ENCODE measurements around the gene NUDC. TPM values are rescaled to one million over a fixed set of nuclear protein-coding genes. Genes with fewer than 3 reads are reported as not detected.

Gene NUDC
- polyA plus RNA-seq, 1 donor, result 67.8 TPM

DNA sequence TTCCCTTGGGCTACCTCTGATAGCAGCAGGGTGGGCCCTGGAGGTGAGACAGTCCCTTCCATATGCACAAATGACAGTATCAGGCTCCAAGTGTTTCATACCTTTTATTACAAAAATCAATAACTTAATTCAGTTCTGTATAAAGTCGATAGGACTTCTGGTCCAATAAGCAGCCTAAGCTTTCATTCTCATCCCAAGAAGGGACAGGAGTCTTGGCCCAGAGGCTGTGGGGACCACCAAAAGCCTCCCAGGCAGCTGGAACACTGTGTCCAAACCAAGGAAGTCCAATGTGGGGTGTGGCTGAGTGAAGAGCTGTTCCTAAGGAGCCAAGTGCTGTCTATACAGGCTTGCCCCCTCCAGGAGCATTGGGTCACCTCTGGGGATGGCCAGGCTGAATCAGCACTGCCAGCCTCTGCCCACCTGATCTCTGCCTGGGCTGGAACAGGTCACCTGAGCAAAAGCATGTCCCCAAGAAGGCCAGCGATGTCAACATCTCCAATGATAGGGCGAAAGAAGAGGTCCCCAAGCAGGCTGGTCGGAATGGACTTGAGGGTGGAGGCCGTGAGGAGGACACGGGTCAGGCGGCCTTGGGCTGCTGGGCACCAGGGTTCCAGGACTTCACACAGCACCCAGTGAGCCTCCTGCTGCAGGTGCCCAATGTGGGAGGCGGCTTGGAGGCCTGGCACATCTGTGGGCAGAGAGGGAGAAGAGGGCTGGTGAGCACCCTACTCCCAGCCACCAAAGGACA lies 10.0 kb upstream of the NUDC start:
- Histone ChIP-seq H3K4me3 (ENCODE audit: low read length) (peak overlapping the region; percentile 79), H3K36me3 (ENCODE audit: control insufficient read depth, insufficient read depth, low read length) (peaks cover 19% of the 10 kb centered on the region), H3K4me1 (ENCODE audit: control insufficient read depth, insufficient read depth, low read length) (peaks cover 23% of the 10 kb centered on the region), H3K27ac (ENCODE audit: low read length) (peak overlapping the region; percentile 95), H3K9me3 (ENCODE audit: control insufficient read depth, low read depth, low read length) (no peaks in the 10 kb centered on the region), H3K27me3 (ENCODE audit: control insufficient read depth, insufficient read depth, low read length) (no peaks in the 10 kb centered on the region)
- WGBS (ENCODE audit: insufficient coverage, low lambda C conversion rate), result no CpG with 5 or more reads among the region's 8 CpGs
- DNase-seq, result no peak

DNA sequence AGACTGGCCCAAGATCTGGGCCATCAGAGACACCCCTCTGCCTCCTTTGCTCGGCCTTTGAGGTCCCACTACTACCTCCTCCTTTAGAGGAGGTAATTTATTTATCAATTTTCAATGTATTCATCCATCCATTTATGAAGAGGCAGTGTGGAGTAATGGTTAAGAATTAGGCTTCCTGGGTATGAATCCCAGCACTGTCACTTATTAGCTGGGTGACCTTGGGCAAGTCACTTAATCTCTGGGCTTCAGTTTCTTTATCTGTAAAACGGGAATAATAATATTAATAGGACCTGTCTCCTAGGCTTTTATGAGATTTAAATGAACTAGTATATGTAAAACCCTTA lies 9.4 kb upstream of the NUDC start:
- Histone ChIP-seq H3K27me3 (ENCODE audit: control insufficient read depth, insufficient read depth, low read length) (no peaks in the 10 kb centered on the region), H3K27ac (ENCODE audit: low read length) (peak overlapping the region; percentile 95), H3K4me3 (ENCODE audit: low read length) (peak overlapping the region; percentile 79), H3K4me1 (ENCODE audit: control insufficient read depth, insufficient read depth, low read length) (peaks cover 20% of the 10 kb centered on the region), H3K9me3 (ENCODE audit: control insufficient read depth, low read depth, low read length) (no peaks in the 10 kb centered on the region), H3K36me3 (ENCODE audit: control insufficient read depth, insufficient read depth, low read length) (peaks cover 19% of the 10 kb centered on the region)
- WGBS (ENCODE audit: insufficient coverage, low lambda C conversion rate), result 0% methylated on average over 1 of the region's 2 CpGs
- DNase-seq, result no peak

DNA sequence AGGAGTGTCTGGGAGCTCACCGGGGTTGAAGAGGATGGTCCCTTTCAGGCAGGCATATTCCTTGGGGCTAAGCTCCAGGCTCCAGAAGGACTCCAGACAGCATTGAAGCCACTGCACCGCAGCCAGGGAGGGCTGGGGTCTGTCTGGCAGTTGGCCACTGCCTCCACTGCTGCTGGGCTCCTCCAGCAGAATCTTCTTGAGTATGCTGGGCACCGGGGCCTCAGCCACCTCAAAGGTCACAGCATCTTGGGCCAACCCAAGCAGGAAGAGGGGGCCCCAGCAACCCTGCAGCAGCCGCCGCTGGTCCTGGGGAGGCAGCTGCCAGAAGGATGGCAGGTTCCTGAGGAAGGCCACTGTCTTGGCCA lies 8.2 kb upstream of the NUDC start:
- Histone ChIP-seq H3K27ac (ENCODE audit: low read length) (peak overlapping the region; percentile 95), H3K4me3 (ENCODE audit: low read length) (peak overlapping the region; percentile 79)
- WGBS (ENCODE audit: insufficient coverage, low lambda C conversion rate), result no CpG with 5 or more reads among the region's 5 CpGs

GRCh38 chr1:26913754-26914619 lies 7.6 kb upstream of the NUDC start, which contains the start of gene NR0B2:
TSS of gene NR0B2 (minus strand) at chr1:26913975. CDS start at chr1:26913940, 35 bp downstream.
- peak; percentile 98 to 99 for DNase-seq
- H3K4me1 ChIP-seq (ENCODE audit: control insufficient read depth, insufficient read depth, low read length), result peaks cover 20% of the 10 kb centered on the region
- H3K36me3 ChIP-seq (ENCODE audit: control insufficient read depth, insufficient read depth, low read length), result peaks cover 19% of the 10 kb centered on the region
- H3K9me3 ChIP-seq (ENCODE audit: control insufficient read depth, low read depth, low read length), result no peaks in the 10 kb centered on the region
- H3K4me3 ChIP-seq (ENCODE audit: low read length), result peak within 1 kb of the TSS; percentile 79
- H3K27ac ChIP-seq (ENCODE audit: low read length), result peak within 1 kb of the TSS; percentile 95
- H3K27me3 ChIP-seq (ENCODE audit: control insufficient read depth, insufficient read depth, low read length), result no peaks in the 10 kb centered on the region
- WGBS (ENCODE audit: insufficient coverage, low lambda C conversion rate), result no CpG with 5 or more reads among the region's 16 CpGs

More for the DNA sequence above, 8.2 kb upstream of the NUDC start:
- H3K9me3 ChIP-seq (ENCODE audit: control insufficient read depth, low read depth, low read length), result no peaks in the 10 kb centered on the region
- no peak for DNase-seq
- no peaks in the 10 kb centered on the region for H3K27me3 ChIP-seq (ENCODE audit: control insufficient read depth, insufficient read depth, low read length)
- peaks cover 19% of the 10 kb centered on the region for H3K36me3 ChIP-seq (ENCODE audit: control insufficient read depth, insufficient read depth, low read length)
- H3K4me1 ChIP-seq (ENCODE audit: control insufficient read depth, insufficient read depth, low read length), result peaks cover 20% of the 10 kb centered on the region

GRCh38 chr1:26915204-26915842 lies 6.2 kb upstream of the NUDC start:
- Histone ChIP-seq H3K4me1 (ENCODE audit: control insufficient read depth, insufficient read depth, low read length) (peaks cover 20% of the 10 kb centered on the region), H3K27me3 (ENCODE audit: control insufficient read depth, insufficient read depth, low read length) (no peaks in the 10 kb centered on the region), H3K36me3 (ENCODE audit: control insufficient read depth, insufficient read depth, low read length) (peaks cover 16% of the 10 kb centered on the region), H3K9me3 (ENCODE audit: control insufficient read depth, low read depth, low read length) (no peaks in the 10 kb centered on the region), H3K27ac (ENCODE audit: low read length) (peak overlapping the region; percentile 80), H3K4me3 (ENCODE audit: low read length) (no peak overlapping the region)
- DNase-seq, result peak in 1 of 2 donors; percentile 64
- no CpG with 5 or more reads among the region's 5 CpGs for WGBS (ENCODE audit: insufficient coverage, low lambda C conversion rate)

- no peak for DNase-seq
- Histone ChIP-seq H3K4me3 (ENCODE audit: low read length) (peak overlapping the region; percentile 86), H3K9me3 (ENCODE audit: control insufficient read depth, low read depth, low read length) (no peaks in the 10 kb centered on the region), H3K27me3 (ENCODE audit: control insufficient read depth, insufficient read depth, low read length) (no peaks in the 10 kb centered on the region), H3K4me1 (ENCODE audit: control insufficient read depth, insufficient read depth, low read length) (peaks cover 12% of the 10 kb centered on the region), H3K27ac (ENCODE audit: low read length) (peak overlapping the region; percentile 36), H3K36me3 (ENCODE audit: control insufficient read depth, insufficient read depth, low read length) (peaks cover 17% of the 10 kb centered on the region)
- WGBS (ENCODE audit: insufficient coverage, low lambda C conversion rate), result no CpG with 5 or more reads among the region's 7 CpGs
Measured at GRCh38 chr1:26921126-26921539, 410 bp upstream of the NUDC start.

DNA sequence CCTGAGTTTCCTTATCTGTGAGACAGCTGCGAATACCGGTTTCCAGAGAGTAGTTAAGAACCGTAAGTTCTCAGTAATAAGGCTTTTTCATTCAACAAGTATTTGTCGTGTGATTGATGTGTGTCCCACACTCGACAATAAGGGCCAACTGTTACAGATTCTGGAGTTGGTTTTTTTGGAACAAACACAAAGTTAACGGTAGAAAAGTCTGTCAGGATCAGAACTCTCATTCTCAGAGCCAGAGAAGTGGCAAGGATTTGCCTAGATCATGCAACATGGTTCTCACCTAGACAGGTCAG lies 837 bp downstream of the NUDC start:
- H3K9me3 ChIP-seq (ENCODE audit: control insufficient read depth, low read depth, low read length), result no peaks in the 10 kb centered on the region
- H3K4me3 ChIP-seq (ENCODE audit: low read length), result peak overlapping the region; percentile 86
- peak overlapping the region; percentile 66 for H3K27ac ChIP-seq (ENCODE audit: low read length)
- WGBS (ENCODE audit: insufficient coverage, low lambda C conversion rate), result no CpG with 5 or more reads among the region's 6 CpGs
- peaks cover 28% of the 10 kb centered on the region for H3K36me3 ChIP-seq (ENCODE audit: control insufficient read depth, insufficient read depth, low read length)
- H3K27me3 ChIP-seq (ENCODE audit: control insufficient read depth, insufficient read depth, low read length), result no peaks in the 10 kb centered on the region
- DNase-seq, result peak in 1 of 2 donors; percentile 41
- H3K4me1 ChIP-seq (ENCODE audit: control insufficient read depth, insufficient read depth, low read length), result peaks cover 12% of the 10 kb centered on the region

DNA sequence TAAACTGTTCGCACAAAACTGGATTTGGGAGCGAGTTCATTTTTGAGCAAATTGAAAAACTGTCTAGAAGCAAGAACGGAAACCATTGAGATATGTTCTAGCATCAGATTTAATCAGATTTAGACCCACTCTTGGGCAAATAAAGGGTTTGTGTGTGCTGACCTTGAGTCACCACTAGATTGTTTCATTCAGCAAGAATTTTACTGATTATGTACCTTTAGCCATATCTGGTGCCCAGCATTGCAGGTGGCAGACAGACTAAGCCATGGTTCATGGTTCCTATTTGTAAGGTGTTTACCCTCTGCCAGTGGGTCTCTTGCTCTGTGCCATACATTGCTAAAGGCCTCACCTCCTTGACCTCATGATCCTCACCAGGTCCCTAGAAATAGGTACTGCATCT lies 1.4 kb downstream of the NUDC start:
- 100% methylated on average over 1 of the region's 3 CpGs for WGBS (ENCODE audit: insufficient coverage, low lambda C conversion rate)
- Histone ChIP-seq H3K27ac (ENCODE audit: low read length) (no peak overlapping the region), H3K27me3 (ENCODE audit: control insufficient read depth, insufficient read depth, low read length) (no peaks in the 10 kb centered on the region), H3K9me3 (ENCODE audit: control insufficient read depth, low read depth, low read length) (no peaks in the 10 kb centered on the region), H3K36me3 (ENCODE audit: control insufficient read depth, insufficient read depth, low read length) (peaks cover 32% of the 10 kb centered on the region), H3K4me1 (ENCODE audit: control insufficient read depth, insufficient read depth, low read length) (peaks cover 12% of the 10 kb centered on the region), H3K4me3 (ENCODE audit: low read length) (peak overlapping the region; percentile 86)
- no peak for DNase-seq

DNA sequence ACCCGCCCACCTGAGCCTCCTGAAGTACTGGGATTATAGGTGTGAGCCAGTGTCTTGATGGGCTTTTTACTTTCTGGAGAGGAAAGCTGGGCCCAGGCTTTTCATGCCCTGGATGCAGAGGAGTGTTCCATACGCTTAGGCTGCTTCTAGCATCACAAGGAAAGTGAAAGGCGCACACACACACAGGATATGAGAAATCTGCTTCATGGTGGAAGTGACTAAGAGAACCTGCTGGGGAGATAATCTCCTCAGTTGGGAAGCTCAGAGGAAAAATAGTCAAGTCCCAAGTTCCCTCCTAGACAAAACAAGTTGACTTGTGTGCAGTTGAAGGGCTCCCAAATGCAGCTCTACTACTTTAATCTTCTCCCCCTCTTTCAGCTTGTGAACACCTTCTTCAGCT lies 2.2 kb downstream of the NUDC start:
- DNase-seq, result no peak
- H3K4me3 ChIP-seq (ENCODE audit: low read length), result no peak overlapping the region
- no peaks in the 10 kb centered on the region for H3K9me3 ChIP-seq (ENCODE audit: control insufficient read depth, low read depth, low read length)
- no peak overlapping the region for H3K27ac ChIP-seq (ENCODE audit: low read length)
- 100% methylated on average over 2 of the region's 3 CpGs for WGBS (ENCODE audit: insufficient coverage, low lambda C conversion rate)
- H3K36me3 ChIP-seq (ENCODE audit: control insufficient read depth, insufficient read depth, low read length), result peaks cover 38% of the 10 kb centered on the region
- peaks cover 12% of the 10 kb centered on the region for H3K4me1 ChIP-seq (ENCODE audit: control insufficient read depth, insufficient read depth, low read length)
- H3K27me3 ChIP-seq (ENCODE audit: control insufficient read depth, insufficient read depth, low read length), result no peaks in the 10 kb centered on the region

- H3K9me3 ChIP-seq (ENCODE audit: control insufficient read depth, low read depth, low read length), result no peaks in the 10 kb centered on the region
- no peak overlapping the region for H3K27ac ChIP-seq (ENCODE audit: low read length)
- DNase-seq, result no peak
- H3K4me3 ChIP-seq (ENCODE audit: low read length), result no peak overlapping the region
- 80% methylated on average over 1 of the region's 3 CpGs for WGBS (ENCODE audit: insufficient coverage, low lambda C conversion rate)
- no peaks in the 10 kb centered on the region for H3K4me1 ChIP-seq (ENCODE audit: control insufficient read depth, insufficient read depth, low read length)
- H3K36me3 ChIP-seq (ENCODE audit: control insufficient read depth, insufficient read depth, low read length), result peaks cover 36% of the 10 kb centered on the region
- no peaks in the 10 kb centered on the region for H3K27me3 ChIP-seq (ENCODE audit: control insufficient read depth, insufficient read depth, low read length)
Measured at GRCh38 chr1:26932531-26932930, 11.0 kb downstream of the NUDC start.

Measured in large intestine (tissue), 3 donors.